H1 (cell line): ENCODE data around the gene ACER3. TPM values are rescaled to one million over a fixed set of nuclear protein-coding genes. Genes with fewer than 3 reads are reported as not detected.

ENCODE experiments used
- GABPA ChIP-seq: IDR thresholded peaks from 2 replicates; pipeline ENCODE4 v1.6.1; 2011; ENCODE audit warnings: mild to moderate bottlenecking, low read length, moderate library complexity, borderline replicate concordance; ENCODE audit not compliant: insufficient read depth
- SIN3A ChIP-seq, 2 experiments: IDR thresholded peaks in 1 of 2; conservative IDR thresholded peaks in 1 of 2; 2 replicates each; pipeline ENCODE4 v1.6.1; 2011 to 2012; ENCODE audit warnings: low read length in 2 of 2, improper control_type of control experiment in 1 of 2, low read depth in 1 of 2, mild to moderate bottlenecking in 1 of 2
- SIX5 ChIP-seq: IDR thresholded peaks from 2 replicates; pipeline ENCODE4 v1.6.1; 2011; ENCODE audit warnings: mild to moderate bottlenecking, low read depth, low read length
- SP1 ChIP-seq: IDR thresholded peaks from 2 replicates; pipeline ENCODE4 v1.6.1; 2011; ENCODE audit warnings: low read depth, low read length
- SRF ChIP-seq: IDR thresholded peaks from 2 replicates; pipeline ENCODE4 v1.6.1; 2011; ENCODE audit warnings: mild to moderate bottlenecking, low read depth, low read length, moderate library complexity
- SUZ12 ChIP-seq: fragments of 200-600 bp; sonication (generic); IDR thresholded peaks from 2 replicates; pipeline ENCODE4 v1.6.1; 2012; ENCODE audit warnings: mild to moderate bottlenecking, inconsistent platforms, low read length, moderate library complexity, mixed read lengths
- TAF1 ChIP-seq: IDR thresholded peaks from 2 replicates; pipeline ENCODE4 v1.6.1; 2011; ENCODE audit warnings: mild to moderate bottlenecking, low read depth, low read length
- TCF12 ChIP-seq: IDR thresholded peaks from 2 replicates; pipeline ENCODE4 v1.6.1; 2011; ENCODE audit warnings: low read depth, mild to moderate bottlenecking, low read length
- YY1 ChIP-seq: IDR thresholded peaks from 2 replicates; pipeline ENCODE4 v1.6.1; 2011; ENCODE audit warnings: low read depth, mild to moderate bottlenecking, low read length
- polyA plus RNA-seq, 7 experiments: library from polyadenylated mRNA; depleted of rRNA in 3 of 7; stranded (reverse) in 5 of 7; unstranded in 2 of 7; fragments of >200 nt in 5 of 7; fragments of 200-250 nt in 2 of 7; gene quantifications; 1 replicate in 5 of 7; 2 replicates in 1 of 7; 4 replicates in 1 of 7; pipeline versions ENCODE4 v1.2.1 to v1.2.3, GENCODE V29; 2011 to 2013; ENCODE audit warnings: missing spikeins in 2 of 7, mixed read lengths in 2 of 7
- total RNA-seq: library from RNA; stranded (reverse); fragmentation: NEBNext Ultra II Directional; extraction: Animal tissue kit (Norgen Biotek cat#: 25700); gene quantifications from 2 replicates; pipeline ENCODE4 v1.2.1, GENCODE V29; 2021

Gene ACER3
- total and polyA plus RNA-seq, 2 of the 8 experiments (the other 6 are each of a cell fraction or from before 2014, with no cell fraction given) = 5.7 to 16.2 TPM

- no peak for TF ChIP-seq SIX5
- peak in 1 of 2 experiments; percentile 52; a peak in 2 of 4 replicates for TF ChIP-seq SIN3A (conservative IDR thresholded peaks at IDR 0.05 in 1 of 2, IDR thresholded peaks at IDR 0.05 in 1 of 2; ENCODE audit: low read depth in 1 of 2, low read length in 2 of 2)
- 0 out of 2 replicates have a peak, but pooled peaks have one; percentile 20 for TF ChIP-seq SP1
- TF ChIP-seq GABPA = peak; percentile 54; the same call in 1 of the 2 replicates
- no peak for TF ChIP-seq TAF1
- TF ChIP-seq SUZ12 = no peak
- peak; percentile 99 for TF ChIP-seq SRF
- TF ChIP-seq YY1 = peak; percentile 94
- TF ChIP-seq TCF12 = no peak
- TF ChIP-seq, all 59 proteins: peak for 7
These were observed 186.5 kb downstream of the ACER3 start (continued) for GRCh38 chr11:77047007-77047927.
